Measurements from ENCODE around the gene CAMK1D.

The CAMK1D gene

DNA sequence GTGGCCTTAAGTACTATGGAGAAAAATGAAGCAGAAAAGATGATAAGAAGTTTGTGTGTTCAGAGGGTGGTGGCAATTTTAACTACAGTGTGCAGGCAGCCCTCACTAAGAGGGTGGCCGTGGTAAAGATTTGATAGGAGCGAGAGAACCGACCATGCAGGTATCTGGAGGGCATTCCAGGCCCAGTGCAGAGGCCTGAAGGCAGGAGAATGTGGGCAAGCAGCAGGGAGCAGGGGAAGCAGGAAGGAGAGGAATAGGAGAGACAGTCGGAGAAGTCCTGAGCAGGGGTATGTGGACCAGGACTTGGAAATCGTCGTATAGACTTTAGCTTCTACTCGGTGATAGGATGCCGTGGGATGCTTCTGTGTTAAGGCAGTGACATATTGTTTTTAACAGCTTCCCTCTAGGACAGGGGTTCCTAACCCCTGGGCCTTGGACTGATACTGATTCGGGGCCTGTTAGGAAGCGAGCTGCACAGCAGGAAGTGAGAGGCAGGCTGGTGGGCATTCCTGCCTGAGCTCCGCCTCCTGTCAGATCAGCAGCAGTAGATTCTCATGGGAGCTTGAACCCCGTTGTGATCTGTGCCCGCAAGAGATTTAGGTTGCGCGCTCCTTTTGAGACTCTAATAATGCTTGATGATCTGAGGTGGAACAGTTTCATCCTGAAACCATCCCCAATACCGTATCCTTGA lies 425.0 kb downstream of the CAMK1D start:
- DNase-seq: no peak

GRCh38 chr10:12777840-12778585 lies 428.7 kb downstream of the CAMK1D start:
- DNase-seq: no peak

- DNase-seq: no peak
These were observed 431.6 kb downstream of the CAMK1D start for GRCh38 chr10:12780634-12781601.

- no peak for DNase-seq
These were observed 432.6 kb downstream of the CAMK1D start for GRCh38 chr10:12781976-12782375.

DNA sequence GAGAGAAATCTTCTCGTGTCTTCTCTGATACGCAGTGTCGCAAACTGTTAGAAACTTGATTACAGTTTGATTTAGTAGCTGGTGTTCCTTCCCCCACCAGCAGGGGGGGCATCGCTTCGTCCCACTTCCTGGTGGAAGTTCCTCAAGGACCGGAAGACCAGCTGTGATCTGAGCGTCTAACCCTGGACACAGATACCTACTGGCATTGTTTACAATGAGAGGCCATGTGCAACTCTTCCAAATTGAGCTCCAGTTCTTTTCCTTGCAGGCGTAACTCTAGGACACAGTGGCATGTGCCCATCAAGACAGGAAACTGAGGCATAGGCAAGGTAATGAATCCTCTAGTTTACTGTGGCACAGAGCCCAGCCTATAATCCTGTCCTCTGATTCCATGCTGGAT lies 433.2 kb downstream of the CAMK1D start:
- DNase-seq: no peak

GRCh38 chr10:12783293-12783692 lies 433.9 kb downstream of the CAMK1D start:
- DNase-seq: no peak

DNA sequence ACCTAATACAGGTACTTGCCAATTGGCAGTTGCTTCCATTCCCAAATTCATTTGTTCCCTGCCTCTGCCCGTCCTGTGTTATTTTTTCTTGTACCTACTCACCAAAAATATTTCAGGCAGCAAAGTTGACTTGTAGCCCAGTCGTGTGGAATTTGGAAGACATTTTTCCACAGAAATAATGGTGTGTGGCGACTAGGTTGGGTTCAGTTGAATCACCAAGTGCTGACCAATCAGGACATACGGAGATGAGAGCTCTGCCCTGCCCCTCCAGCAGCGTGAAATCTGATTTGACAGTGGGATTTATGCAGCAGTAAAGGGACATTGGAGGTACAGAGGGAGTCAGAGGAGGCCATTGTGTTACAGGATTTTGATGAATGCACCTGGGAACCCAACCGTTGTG lies 435.3 kb downstream of the CAMK1D start:
- no peak for DNase-seq

- DNase-seq: no peak
These were observed 436.1 kb downstream of the CAMK1D start for GRCh38 chr10:12785415-12785831.

DNA sequence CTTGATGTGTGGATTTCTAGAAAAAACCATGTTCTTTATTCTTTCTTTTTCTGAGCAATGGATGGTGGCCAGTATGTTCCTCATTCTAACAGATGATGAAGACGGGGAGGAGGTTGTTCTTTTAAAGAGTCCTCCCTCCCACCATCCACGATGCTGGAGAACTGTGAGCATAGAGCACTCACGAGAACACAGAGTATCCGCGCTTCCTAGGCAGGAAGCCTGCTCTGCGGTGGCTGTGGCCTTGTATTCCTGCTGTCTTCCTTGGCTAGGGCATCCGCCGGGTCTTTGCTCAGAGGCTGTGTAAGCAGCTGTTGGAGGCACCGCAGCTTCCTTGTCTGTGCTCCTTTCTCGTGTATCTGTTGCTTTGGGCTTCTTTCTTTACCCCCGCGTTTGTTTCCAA lies 437.9 kb downstream of the CAMK1D start:
- DNase-seq: no peak

DNA sequence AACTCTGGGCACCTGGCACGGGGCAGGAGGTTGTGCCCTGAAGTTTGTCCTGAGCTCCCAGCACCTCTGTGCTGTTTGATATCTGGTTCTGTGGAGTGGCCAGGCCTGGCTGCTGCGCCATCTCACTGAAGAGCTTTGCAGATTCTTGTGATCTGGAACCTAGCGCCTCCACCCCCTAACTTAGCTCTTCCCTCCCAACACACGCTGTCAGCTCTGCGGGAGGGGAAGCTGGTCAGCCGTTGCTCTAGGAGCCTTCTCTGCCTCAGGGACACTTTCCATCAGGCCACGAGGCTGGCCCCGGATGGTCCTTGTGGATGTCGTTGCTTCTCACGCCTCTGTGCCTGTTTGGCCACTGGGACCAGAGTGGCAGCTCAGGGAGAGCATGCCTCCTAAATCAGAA lies 438.9 kb downstream of the CAMK1D start:
- no peak for DNase-seq

- DNase-seq: no peak
These were observed 440.9 kb downstream of the CAMK1D start for GRCh38 chr10:12790270-12790669.

- DNase-seq: no peak
These were observed 442.4 kb downstream of the CAMK1D start for GRCh38 chr10:12791728-12792127.

DNA sequence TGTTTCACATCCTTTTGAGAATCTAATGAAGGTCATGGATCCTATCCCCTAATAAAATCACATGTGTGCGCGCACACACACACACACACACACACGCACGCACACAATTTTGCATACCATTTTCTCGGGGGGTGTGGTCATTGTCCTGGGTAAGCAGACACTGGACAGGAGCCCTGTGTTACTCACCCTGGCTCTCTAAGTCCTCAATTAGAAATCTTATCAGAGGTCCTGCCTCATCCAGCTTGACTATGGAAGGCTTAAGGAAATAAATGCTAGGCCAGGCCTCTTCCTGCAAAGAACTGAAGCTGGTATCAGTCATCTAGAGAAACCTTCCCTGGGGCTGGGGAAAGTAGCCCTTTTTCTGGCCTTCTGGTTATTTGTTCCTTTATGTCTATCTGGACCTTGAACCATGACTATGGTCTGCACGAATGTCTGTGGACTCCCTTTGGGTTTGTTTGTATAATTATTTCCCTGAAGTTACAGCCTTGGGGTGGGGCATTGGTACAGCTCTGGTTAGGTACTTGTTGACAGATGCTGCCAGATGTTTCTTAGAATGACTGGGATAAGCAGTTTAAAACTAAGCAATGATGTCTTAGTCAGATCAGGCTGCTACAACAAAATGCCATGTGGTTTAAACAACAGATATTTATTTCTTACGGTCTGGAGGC lies 443.7 kb downstream of the CAMK1D start:
- no peak for DNase-seq

DNA sequence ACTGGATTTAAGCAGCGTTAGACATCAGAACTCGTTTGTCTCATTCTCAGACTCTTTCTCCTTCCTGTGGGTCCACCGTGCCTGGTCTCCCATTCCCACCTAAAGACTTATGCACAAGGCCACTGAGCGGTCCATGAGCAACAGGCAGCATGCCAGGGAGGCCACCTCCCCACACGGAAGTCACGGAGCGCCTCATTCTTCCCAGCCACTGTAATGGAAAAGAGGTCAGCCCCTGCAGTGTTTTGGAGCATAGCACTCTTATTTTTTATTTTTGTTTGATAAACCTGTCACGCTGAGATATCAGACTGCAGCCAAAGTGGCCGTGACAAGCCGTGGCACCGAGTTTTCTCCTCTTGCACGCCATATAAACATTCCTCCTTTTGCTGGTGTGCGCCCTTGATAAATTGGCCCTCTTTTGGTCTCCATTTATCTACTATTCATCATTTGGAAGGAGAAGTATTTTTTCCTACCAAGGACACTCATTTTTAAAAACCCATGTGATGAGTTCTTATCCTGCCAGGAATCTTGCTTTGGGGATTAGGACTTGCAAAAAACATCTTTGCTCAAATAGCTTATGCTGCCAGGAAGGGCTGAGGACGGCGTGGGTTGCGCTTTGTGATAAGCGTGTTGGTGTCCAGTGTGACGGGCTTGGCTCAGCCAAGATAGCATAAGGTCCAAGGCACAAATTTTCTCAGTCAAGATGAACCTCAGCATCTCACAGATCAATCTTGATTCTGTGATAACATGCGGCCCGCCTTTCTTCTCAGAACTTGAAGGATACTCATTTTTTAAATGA lies 446.2 kb downstream of the CAMK1D start:
- no peak for DNase-seq

- no peak for DNase-seq
These were observed 447.2 kb downstream of the CAMK1D start for GRCh38 chr10:12796401-12797160.

DNA sequence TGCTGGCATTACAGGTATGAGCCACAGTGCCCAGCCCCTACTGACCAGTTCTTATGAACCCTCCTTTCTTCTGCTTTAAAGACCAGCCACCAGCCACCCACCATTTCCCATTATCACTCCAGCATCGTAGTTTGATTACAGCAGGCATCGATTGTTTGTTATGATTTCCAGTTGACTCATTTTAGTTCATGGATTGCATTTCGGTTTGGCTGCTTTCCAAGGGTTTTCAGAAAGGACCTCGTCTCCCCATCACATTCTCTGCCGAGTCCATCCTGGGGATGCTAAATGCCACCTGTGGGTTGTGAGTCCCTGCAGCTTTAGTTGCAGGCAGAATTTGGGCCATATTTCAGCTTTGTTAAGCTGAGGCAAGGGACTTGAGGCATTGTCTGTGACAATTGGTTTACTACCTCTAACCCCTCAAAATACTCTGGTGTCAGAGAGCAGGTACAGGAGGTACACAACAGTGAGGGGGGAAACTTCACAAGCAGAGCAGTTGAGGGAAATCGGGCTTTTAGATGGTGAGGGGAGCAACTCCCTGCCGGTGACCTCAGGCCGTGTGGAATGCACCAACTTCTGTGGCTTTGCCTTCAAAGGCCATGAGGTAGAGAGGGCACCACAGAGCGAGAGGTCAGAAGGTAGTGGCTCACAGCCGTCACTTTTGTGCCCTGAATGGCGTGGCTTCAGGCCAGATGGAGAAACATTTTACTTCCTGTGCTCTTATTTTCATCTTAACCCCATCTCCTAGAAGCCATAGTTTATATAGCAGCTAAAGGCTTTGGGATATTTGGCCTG lies 448.3 kb downstream of the CAMK1D start:
- DNase-seq: no peak

DNA sequence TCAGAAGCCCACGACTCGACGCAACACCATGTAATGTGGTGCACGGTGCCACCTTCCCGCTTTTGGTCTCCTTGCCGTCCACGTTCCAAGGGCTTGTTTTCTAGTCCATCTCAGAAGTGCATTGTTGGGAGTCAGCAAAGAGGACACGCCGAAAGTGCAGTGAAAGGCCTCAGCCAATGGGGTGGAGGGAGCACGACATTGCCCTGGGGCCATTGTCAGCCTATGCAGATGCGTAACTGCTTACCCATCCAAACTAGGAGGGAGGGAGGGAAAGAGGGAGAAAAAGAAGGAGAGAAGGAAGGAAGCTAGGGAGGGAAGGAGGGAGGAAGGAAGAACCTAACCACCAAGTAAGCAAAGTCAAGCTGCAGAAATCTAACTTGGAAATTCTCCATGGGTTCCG lies 449.8 kb downstream of the CAMK1D start:
- DNase-seq: no peak

GRCh38 chr10:12799714-12800113 lies 450.4 kb downstream of the CAMK1D start:
- no peak for DNase-seq

DNA sequence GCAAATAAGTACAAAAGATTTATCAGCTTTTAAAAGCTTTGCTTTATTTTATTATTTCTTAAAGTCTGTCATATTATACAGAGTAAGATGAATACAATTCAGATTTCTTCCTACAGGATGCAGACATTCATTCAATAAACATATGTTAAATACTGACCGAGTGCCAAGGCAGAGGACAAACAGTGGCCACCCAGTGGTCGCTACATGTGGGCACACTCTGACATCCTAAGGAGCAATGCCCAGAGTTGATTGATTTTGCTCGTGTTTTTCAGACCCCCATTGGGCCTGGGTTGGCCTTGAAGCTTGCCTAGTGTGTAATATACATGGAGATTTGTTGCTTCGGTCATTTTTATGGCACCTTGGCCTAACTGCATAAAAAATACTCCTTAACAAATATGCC lies 451.0 kb downstream of the CAMK1D start:
- no peak for DNase-seq
